Esophagus squamous epithelium (tissue), 5 donors: ENCODE results near the gene HNF1B. TPM values are rescaled to one million over a fixed set of nuclear protein-coding genes. Genes with fewer than 3 reads are reported as not detected.
"Not testable (repeated sequence)": the region's sequence is repeated elsewhere in the genome, so short reads cannot be mapped to it uniquely, and the experiment has no call there.

Experiments used
- DNase-seq: peaks from one replicate; lab custom pipeline; 2025; lab: John Stamatoyannopoulos, UW
- H3K27ac ChIP-seq, 4 donors: fragments of 200-600 bp; sonication (generic); one replicate each; pipeline ENCODE4 v1.5.1; 2016 to 2019; ENCODE audit warnings: mild to moderate bottlenecking in 1 of 4
- H3K27me3 ChIP-seq, 4 donors: fragments of 200-600 bp; sonication (generic); 1 replicate in 3 of 4; 2 replicates in 1 of 4; pipeline versions ENCODE4 v1.5.1 to v1.6.0; 2017 to 2021; ENCODE audit warnings: antibody characterized with exemption in 1 of 4
- H3K36me3 ChIP-seq, 3 donors: fragments of 200-600 bp; sonication (generic); one replicate each; pipeline ENCODE4 v1.5.1; 2016 to 2019
- H3K4me1 ChIP-seq, 3 donors: fragments of 200-600 bp; sonication (generic); one replicate each; pipeline ENCODE4 v1.5.1; 2017 to 2019
- H3K4me3 ChIP-seq, 4 donors: fragments of 200-600 bp; sonication (generic); 1 replicate in 3 of 4; 2 replicates in 1 of 4; pipeline ENCODE4 v1.5.1; 2016 to 2019; ENCODE audit warnings: mild to moderate bottlenecking in 2 of 4, moderate library complexity in 1 of 4
- H3K9me3 ChIP-seq, 3 donors: fragments of 200-600 bp; sonication (generic); one replicate each; pipeline ENCODE4 v1.5.1; 2016 to 2019
- POLR2A ChIP-seq, 4 donors: fragments of 450-650 bp; IDR thresholded peaks; one replicate each; pipeline ENCODE4 v1.6.1; 2017; ENCODE audit warnings: antibody characterized with exemption in 4 of 4, mild to moderate bottlenecking in 4 of 4, moderate library complexity in 3 of 4
- WGBS, 2 donors: methylation state at CpG; one replicate each; pipeline ENCODE4 v1.1.5; 2018; 5-methylcytosine and 5-hydroxymethylcytosine counted together
- intact Hi-C: fragments of 100-400 bp; cut with DNase I; formaldehyde crosslinking; loops from one replicate; pipeline ENCODE4 v1.15.0; 2022
- total RNA-seq, 4 donors: library from RNA; depleted of rRNA; stranded (reverse); fragments of >200 nt; gene quantifications; one replicate each; pipeline ENCODE4 v1.1.0, GENCODE V29; 2016
- TF ChIP-seq, protein P1 (sequence below), 6 experiments: fragments of 450-650 bp in 4 of 6; fragments of 200-600 bp in 2 of 6; sonication (generic) in 2 of 6; IDR thresholded peaks; one replicate each; pipeline ENCODE4 v1.5.1; 2016 to 2019; ENCODE audit warnings: antibody characterized with exemption in 6 of 6, mild to moderate bottlenecking in 4 of 6, moderate library complexity in 4 of 6
- donor health status: DM: yes; HTN: yes; CAD: no.

Gene HNF1B
- total RNA-seq, 4 donors from 2014 or later = not detected

DNA sequence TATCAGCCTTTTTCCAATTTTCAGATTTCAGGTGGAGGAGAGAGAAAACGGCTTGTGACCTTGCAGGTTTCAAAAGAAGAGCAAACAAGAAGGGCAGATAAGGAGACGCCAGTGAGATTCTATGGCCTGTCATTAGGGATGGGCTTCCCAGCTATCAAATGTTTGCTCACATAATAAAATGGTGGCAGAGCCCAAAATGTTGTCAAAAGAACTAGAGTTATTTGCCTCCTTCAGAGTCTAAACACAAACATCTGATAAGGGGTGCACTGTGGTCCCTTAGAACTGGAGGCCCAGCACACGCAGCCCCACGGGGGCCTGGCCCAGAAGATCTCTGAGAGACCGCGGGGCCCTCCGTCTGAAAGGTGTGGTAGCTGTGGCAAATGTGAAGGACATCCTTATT lies 55.5 kb downstream of the HNF1B start:
- DNase-seq = no peak
- intact Hi-C loops = no loop called here
- WGBS, 2 donors = 76 to 81% methylated on average over 7 of the region's 7 CpGs

DNA sequence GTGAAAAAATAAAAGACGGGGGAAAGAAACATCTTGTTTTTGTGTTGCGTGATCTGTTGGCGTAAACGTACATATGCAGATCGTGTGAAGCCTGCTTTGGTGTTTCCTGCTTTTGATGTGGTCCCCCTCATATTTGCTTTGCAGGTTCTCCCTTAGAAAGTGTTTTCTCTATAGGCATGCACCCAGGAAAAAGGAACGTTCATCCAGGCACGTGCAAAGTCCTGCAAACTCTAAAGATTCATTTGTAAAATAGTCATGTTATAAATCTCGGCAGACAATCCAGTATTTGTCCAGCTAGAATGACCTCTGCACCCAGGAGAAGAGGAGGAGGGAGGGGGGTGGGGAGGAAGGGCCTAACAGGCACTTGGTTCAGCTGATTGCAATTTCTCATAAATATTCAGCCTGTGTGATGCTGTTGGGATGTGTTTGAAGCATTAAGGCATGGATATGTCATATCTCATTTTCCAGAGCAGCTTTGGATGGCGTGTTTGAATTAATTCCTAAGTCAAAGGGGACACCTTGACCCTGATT lies 61.3 kb downstream of the HNF1B start:
- TF ChIP-seq, protein P1, sequence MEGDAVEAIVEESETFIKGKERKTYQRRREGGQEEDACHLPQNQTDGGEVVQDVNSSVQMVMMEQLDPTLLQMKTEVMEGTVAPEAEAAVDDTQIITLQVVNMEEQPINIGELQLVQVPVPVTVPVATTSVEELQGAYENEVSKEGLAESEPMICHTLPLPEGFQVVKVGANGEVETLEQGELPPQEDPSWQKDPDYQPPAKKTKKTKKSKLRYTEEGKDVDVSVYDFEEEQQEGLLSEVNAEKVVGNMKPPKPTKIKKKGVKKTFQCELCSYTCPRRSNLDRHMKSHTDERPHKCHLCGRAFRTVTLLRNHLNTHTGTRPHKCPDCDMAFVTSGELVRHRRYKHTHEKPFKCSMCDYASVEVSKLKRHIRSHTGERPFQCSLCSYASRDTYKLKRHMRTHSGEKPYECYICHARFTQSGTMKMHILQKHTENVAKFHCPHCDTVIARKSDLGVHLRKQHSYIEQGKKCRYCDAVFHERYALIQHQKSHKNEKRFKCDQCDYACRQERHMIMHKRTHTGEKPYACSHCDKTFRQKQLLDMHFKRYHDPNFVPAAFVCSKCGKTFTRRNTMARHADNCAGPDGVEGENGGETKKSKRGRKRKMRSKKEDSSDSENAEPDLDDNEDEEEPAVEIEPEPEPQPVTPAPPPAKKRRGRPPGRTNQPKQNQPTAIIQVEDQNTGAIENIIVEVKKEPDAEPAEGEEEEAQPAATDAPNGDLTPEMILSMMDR (IDR thresholded peaks at IDR 0.05) = no peak
- TF ChIP-seq POLR2A (IDR thresholded peaks at IDR 0.05) = no peak
- Histone ChIP-seq H3K9me3 (no peaks in the 10 kb centered on the region), H3K27me3 (peaks cover 0 to 11% (median 0%) of the 10 kb centered on the region in 4 donors), H3K36me3 (no peaks in the 10 kb centered on the region), H3K4me1 (no peaks in the 10 kb centered on the region), H3K27ac (no peak overlapping the region), H3K4me3 (no peak overlapping the region)
- no peak for DNase-seq
- intact Hi-C loops = no loop called here
- 53 to 59% methylated on average over 9 of the region's 9 CpGs for WGBS, 2 donors

More for the DNA sequence above, 55.5 kb downstream of the HNF1B start:
- Histone ChIP-seq H3K9me3 (no peaks in the 10 kb centered on the region), H3K36me3 (no peaks in the 10 kb centered on the region), H3K4me1 (no peaks in the 10 kb centered on the region), H3K27ac (no peak overlapping the region), H3K4me3 (no peak overlapping the region), H3K27me3 (peaks cover 0 to 6% (median 0%) of the 10 kb centered on the region in 4 donors)
- no peak for TF ChIP-seq POLR2A (IDR thresholded peaks at IDR 0.05)
- TF ChIP-seq, protein P1 (IDR thresholded peaks at IDR 0.05) = no peak

DNA sequence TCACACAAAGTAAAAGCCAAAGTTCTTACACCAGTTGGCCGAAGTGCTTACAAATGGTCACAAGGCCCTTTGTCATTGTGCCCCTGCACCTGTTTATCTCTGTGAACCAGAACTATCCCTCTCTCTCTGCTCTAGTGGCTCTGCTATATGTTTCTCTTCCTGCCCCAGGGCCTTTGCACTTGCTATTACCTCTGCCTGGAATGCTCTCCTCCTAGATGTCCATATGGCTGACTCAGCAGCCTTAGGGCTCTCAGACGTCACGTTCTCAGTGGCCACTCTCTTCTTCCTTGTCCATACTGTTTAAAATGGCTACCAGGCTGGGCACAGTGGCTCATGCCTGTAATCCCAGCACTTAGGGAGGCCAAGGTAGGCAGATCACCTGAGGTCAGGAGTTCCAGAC lies 62.9 kb downstream of the HNF1B start:
- Histone ChIP-seq H3K4me3 (no peak overlapping the region), H3K27me3 (peaks cover 0 to 14% (median 0%) of the 10 kb centered on the region in 4 donors), H3K36me3 (no peaks in the 10 kb centered on the region), H3K9me3 (no peaks in the 10 kb centered on the region), H3K4me1 (no peaks in the 10 kb centered on the region), H3K27ac (no peak overlapping the region)
- WGBS, 2 donors = 78 to 79% methylated on average over 3 of the region's 3 CpGs
- DNase-seq = no peak
- intact Hi-C loops = no loop called here
- TF ChIP-seq, protein P1 (IDR thresholded peaks at IDR 0.05) = no peak
- TF ChIP-seq POLR2A (IDR thresholded peaks at IDR 0.05) = no peak

DNA sequence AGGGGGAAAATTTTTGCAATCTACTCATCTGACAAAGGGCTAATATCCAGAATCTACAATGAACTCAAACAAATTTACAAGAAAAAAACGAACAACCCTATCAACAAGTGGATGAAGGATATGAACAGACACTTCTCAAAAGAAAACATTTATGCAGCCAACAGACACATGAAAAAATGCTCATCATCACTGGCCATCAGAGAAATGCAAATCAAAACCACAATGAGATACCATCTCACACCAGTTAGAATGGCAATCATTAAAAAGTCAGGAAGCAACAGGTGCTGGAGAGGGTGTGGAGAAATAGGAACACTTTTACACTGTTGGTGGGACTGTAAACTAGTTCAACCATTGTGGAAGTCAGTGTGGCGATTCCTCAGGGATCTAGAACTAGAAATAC lies 64.9 kb downstream of the HNF1B start:
- H3K27ac ChIP-seq, H3K4me3 ChIP-seq, DNase-seq, H3K9me3 ChIP-seq, H3K4me1 ChIP-seq, intact Hi-C loops, H3K36me3 ChIP-seq: not testable (repeated sequence)
- peaks cover 0 to 20% (median 0%) of the 10 kb centered on the region in 4 donors for H3K27me3 ChIP-seq
- 81 to 91% methylated on average over 1 of the region's 2 CpGs for whole genome bisulfite sequencing, 2 donors

DNA sequence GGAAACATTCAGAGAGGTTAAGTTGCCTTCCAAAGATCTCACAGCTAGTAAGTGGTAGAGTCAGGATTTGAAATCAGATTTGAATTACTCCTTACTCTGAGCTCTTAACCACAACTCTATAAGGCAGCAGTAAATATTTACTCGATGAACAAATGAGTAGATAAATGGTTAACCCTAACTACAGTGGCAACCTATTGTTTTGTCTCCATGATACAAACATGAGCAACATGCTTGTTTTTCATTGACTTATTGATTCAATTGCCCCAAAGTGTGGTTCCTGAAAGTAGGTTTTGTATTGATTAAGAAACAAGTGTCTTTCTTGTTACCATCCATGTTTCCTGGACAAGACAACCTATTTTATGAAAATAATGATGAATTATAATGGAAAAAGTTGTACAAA lies 66.8 kb downstream of the HNF1B start:
- DNase-seq = no peak
- no peak overlapping the region for H3K27ac ChIP-seq
- intact Hi-C loops = no loop called here
- no peaks in the 10 kb centered on the region for H3K36me3 ChIP-seq
- 87 to 89% methylated on average over 1 of the region's 1 CpG for WGBS, 2 donors
- TF ChIP-seq, protein P1 (IDR thresholded peaks at IDR 0.05) = no peak
- no peak for TF ChIP-seq POLR2A (IDR thresholded peaks at IDR 0.05)
- H3K4me1 ChIP-seq = no peaks in the 10 kb centered on the region
- H3K9me3 ChIP-seq = no peaks in the 10 kb centered on the region
- peaks cover 0 to 20% (median 0%) of the 10 kb centered on the region in 4 donors for H3K27me3 ChIP-seq
- no peak overlapping the region for H3K4me3 ChIP-seq

DNA sequence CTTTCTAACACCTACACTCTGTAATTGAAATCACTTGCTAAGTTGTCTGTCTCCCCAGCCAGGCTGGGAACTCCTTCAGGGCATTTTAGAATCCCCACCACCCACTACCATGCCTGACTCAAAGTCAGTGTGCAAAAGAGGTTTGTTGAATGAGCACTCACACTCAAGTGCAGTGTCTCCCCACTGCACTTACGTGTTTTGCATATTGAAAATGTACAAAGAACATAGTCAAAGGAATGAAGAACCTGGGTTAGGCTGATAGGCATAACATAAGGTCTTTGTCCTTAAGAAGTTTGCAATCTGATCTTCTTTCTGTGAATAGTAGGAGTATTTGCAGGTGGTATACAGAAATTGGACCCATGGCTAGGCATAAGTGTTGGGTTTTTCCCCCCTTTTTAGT lies 67.8 kb downstream of the HNF1B start:
- no peaks in the 10 kb centered on the region for H3K36me3 ChIP-seq
- no peak overlapping the region for H3K27ac ChIP-seq
- no peaks in the 10 kb centered on the region for H3K9me3 ChIP-seq
- peaks cover 0 to 20% (median 0%) of the 10 kb centered on the region in 4 donors for H3K27me3 ChIP-seq
- no peak for DNase-seq
- TF ChIP-seq, protein P1 (IDR thresholded peaks at IDR 0.05) = no peak
- no peak for TF ChIP-seq POLR2A (IDR thresholded peaks at IDR 0.05)
- H3K4me1 ChIP-seq = no peaks in the 10 kb centered on the region
- H3K4me3 ChIP-seq = no peak overlapping the region
- WGBS, 2 donors = 62 to 85% methylated on average over 1 of the region's 1 CpG
- intact Hi-C loops = no loop called here
